DND-41 (cell line): Measurements from ENCODE around the gene NR2F1-AS1.

Experiments used
- ATAC-seq: fragments of 200-7000 bp; cut with Tn5 transposase; 3 replicates; pipeline ENCODE4 v1.9.1; 2021; ENCODE audit warnings: low read depth; ENCODE audit not compliant: insufficient read depth
- DNase-seq: peaks from one replicate; pipeline ENCODE4 v3.0.0-alpha.2; 2020
- H2AFZ ChIP-seq: 2 replicates; pipeline ENCODE4 v1.6.0; 2012; ENCODE audit warnings: low read depth, low read length
- H3K27ac ChIP-seq: 2 replicates; pipeline ENCODE4 v1.5.1; 2012; ENCODE audit warnings: low read length, inconsistent platforms
- H3K27me3 ChIP-seq: fragments of 200-600 bp; sonication (generic); 2 replicates; pipeline ENCODE4 v1.6.0; 2012; ENCODE audit warnings: low read length, mild to moderate bottlenecking, inconsistent platforms; ENCODE audit not compliant: insufficient read depth, poor library complexity
- H3K36me3 ChIP-seq: 2 replicates; pipeline ENCODE4 v1.5.1; 2012; ENCODE audit warnings: low read length, inconsistent platforms; ENCODE audit not compliant: insufficient read depth
- H3K4me1 ChIP-seq: 2 replicates; pipeline ENCODE4 v1.5.1; 2012; ENCODE audit warnings: mild to moderate bottlenecking, low read length; ENCODE audit not compliant: insufficient read depth
- H3K4me2 ChIP-seq: 2 replicates; pipeline ENCODE4 v1.6.0; 2012; ENCODE audit warnings: mild to moderate bottlenecking, moderate library complexity, low read length, inconsistent platforms; ENCODE audit not compliant: insufficient read depth
- H3K4me3 ChIP-seq, 2 experiments: fragments of 200-600 bp in 1 of 2; shearing (Covaris generic) in 1 of 2; 2 replicates each; pipeline ENCODE4 v1.5.1; 2012 to 2016; ENCODE audit warnings: inconsistent platforms in 2 of 2, low read length in 2 of 2, mild to moderate bottlenecking in 2 of 2, low read depth in 1 of 2, moderate library complexity in 1 of 2
- H3K79me2 ChIP-seq: 2 replicates; pipeline ENCODE4 v1.6.0; 2012; ENCODE audit warnings: low read length, inconsistent platforms; ENCODE audit not compliant: insufficient read depth
- H3K9ac ChIP-seq: 2 replicates; pipeline ENCODE4 v1.6.0; 2012; ENCODE audit warnings: low read depth, mild to moderate bottlenecking, inconsistent platforms, low read length, moderate library complexity
- H3K9me3 ChIP-seq: 2 replicates; pipeline ENCODE4 v1.5.1; 2012; ENCODE audit warnings: low read length, moderate library complexity, mild to moderate bottlenecking, inconsistent platforms; ENCODE audit not compliant: insufficient read depth, severe bottlenecking
- H4K20me1 ChIP-seq: 2 replicates; pipeline ENCODE4 v1.6.0; 2012; ENCODE audit warnings: low read length; ENCODE audit not compliant: insufficient read depth
- EZH2 ChIP-seq: IDR thresholded peaks from 3 replicates; pipeline ENCODE4 v1.6.1; 2012; ENCODE audit warnings: borderline replicate concordance, low read depth, mild to moderate bottlenecking, moderate library complexity, low read length, inconsistent platforms; ENCODE audit not compliant: severe bottlenecking
- TF ChIP-seq, protein P1 (sequence below): IDR thresholded peaks from 2 replicates; pipeline ENCODE4 v1.5.1; 2012; ENCODE audit warnings: borderline replicate concordance, low read length, moderate library complexity, mild to moderate bottlenecking; ENCODE audit not compliant: poor library complexity, severe bottlenecking; ENCODE audit errors: extremely low read depth

The NR2F1-AS1 gene

DNA sequence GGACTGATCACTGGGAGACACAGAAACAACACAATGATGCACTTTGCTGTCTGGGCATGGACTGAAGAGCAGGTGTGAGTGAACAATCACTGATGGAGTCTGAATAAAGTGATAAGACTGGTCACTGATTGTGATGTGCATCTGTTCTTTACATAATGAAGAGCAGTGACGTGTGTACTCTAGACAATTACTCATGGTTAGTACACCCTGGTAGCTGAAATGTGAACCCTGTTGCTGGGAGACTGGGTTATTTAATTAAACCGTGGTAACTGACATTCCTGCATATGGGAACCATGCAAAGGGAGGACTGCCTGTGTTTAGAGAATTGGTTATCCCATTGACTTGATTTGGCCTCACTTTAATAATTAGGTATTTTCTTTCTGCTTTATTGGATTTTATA lies 202.9 kb downstream of the NR2F1-AS1 start:
- Histone ChIP-seq H3K36me3 (no peaks in the 10 kb centered on the region), H3K4me3 (no peak overlapping the region), H3K79me2 (no peaks in the 10 kb centered on the region), H3K9me3 (no peaks in the 10 kb centered on the region), H2AFZ (no peak overlapping the region), H3K9ac (no peak overlapping the region), H3K27ac (no peak overlapping the region), H3K27me3 (no peaks in the 10 kb centered on the region), H3K4me2 (no peak overlapping the region), H4K20me1 (no peaks in the 10 kb centered on the region), H3K4me1 (no peaks in the 10 kb centered on the region)
- TF ChIP-seq EZH2: no peak
- TF ChIP-seq, protein P1, sequence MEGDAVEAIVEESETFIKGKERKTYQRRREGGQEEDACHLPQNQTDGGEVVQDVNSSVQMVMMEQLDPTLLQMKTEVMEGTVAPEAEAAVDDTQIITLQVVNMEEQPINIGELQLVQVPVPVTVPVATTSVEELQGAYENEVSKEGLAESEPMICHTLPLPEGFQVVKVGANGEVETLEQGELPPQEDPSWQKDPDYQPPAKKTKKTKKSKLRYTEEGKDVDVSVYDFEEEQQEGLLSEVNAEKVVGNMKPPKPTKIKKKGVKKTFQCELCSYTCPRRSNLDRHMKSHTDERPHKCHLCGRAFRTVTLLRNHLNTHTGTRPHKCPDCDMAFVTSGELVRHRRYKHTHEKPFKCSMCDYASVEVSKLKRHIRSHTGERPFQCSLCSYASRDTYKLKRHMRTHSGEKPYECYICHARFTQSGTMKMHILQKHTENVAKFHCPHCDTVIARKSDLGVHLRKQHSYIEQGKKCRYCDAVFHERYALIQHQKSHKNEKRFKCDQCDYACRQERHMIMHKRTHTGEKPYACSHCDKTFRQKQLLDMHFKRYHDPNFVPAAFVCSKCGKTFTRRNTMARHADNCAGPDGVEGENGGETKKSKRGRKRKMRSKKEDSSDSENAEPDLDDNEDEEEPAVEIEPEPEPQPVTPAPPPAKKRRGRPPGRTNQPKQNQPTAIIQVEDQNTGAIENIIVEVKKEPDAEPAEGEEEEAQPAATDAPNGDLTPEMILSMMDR: no peak
- no peak for DNase-seq
- no peak for ATAC-seq

DNA sequence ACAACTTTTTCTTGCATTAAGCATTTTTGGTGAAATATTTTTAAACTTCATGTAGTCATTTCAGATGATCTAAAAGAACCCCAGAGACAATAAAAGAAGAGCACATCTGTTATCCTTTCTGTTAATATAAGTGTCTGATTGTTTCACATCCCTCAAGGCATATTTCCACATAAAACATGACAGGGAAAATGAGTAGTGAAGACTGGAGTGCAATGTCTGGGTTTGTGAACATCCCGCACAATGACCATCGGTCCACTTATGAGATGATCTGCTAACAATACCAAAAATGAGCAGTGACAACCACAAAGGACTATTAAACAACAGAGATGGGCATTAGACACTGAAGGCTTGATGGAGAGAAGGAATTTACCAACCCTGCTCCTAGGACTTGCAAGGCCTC lies 209.1 kb downstream of the NR2F1-AS1 start:
- H3K27me3 ChIP-seq: no peaks in the 10 kb centered on the region
- no peak overlapping the region for H3K4me2 ChIP-seq
- DNase-seq (no peak), ATAC-seq (no peak)
- no peaks in the 10 kb centered on the region for H3K79me2 ChIP-seq
- H2AFZ ChIP-seq: no peak overlapping the region
- no peaks in the 10 kb centered on the region for H4K20me1 ChIP-seq
- no peaks in the 10 kb centered on the region for H3K4me1 ChIP-seq
- H3K9ac ChIP-seq: no peak overlapping the region
- H3K9me3 ChIP-seq: no peaks in the 10 kb centered on the region
- H3K36me3 ChIP-seq: no peaks in the 10 kb centered on the region
- no peak overlapping the region for H3K27ac ChIP-seq
- no peak overlapping the region for H3K4me3 ChIP-seq
- no peak for TF ChIP-seq EZH2
- TF ChIP-seq, protein P1: no peak

DNA sequence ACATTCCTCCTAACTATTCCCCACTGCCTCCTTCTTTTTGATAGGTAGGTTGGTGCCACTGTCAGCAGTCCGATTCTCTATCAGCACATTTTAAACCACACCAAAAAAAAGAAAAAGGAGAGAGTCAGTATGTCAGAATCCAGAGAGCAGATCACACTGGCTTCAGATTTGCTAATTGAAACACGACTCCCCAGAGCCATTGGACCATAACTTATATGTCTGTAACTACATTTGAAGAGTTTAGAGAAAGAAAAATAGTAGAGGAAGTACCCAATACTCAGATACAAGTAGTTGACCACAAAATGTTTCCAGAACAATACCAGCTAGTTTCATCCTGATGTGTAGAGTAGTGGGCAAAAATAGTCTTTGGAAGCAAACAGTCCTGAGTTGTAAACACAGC lies 216.6 kb downstream of the NR2F1-AS1 start:
- Histone ChIP-seq H3K9ac (no peak overlapping the region), H2AFZ (no peak overlapping the region), H3K4me1 (no peaks in the 10 kb centered on the region), H3K4me3 (no peak overlapping the region), H3K36me3 (no peaks in the 10 kb centered on the region), H3K4me2 (no peak overlapping the region), H4K20me1 (no peaks in the 10 kb centered on the region), H3K27me3 (no peaks in the 10 kb centered on the region), H3K27ac (no peak overlapping the region), H3K9me3 (no peaks in the 10 kb centered on the region), H3K79me2 (no peaks in the 10 kb centered on the region)
- DNase-seq (no peak), ATAC-seq (no peak)
- TF ChIP-seq, protein P1: no peak
- TF ChIP-seq EZH2: no peak

DNA sequence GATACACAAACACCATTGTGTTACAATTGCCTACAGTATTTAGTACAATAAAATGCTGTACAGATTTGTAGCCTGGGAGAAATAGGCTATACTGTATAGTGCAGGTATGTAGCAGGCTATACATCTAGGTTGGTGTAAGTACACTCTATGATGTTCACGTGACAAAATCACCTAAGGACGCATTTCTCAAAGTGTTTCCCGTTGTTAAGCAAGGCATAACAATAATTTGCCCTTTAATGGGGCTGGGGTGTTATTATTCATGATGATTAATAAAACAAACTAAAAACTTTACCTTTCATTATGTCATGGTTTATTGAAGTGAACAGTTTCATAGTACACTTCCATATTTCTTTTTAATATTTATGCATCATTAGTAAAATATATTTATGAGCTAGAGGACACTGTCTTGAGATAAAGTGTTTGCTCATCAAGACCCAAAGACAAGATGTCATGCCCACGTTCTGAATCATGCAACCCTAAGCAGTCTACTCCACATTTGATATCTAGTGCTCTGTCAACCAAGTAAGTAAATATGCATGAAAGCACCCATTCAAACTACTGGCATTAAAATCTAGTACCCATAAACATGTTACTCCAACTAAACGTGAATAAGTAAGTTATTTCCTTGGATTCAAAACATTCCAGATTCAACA lies 220.5 kb downstream of the NR2F1-AS1 start:
- TF ChIP-seq EZH2: no peak
- TF ChIP-seq, protein P1: no peak
- no peaks in the 10 kb centered on the region for H3K9me3 ChIP-seq
- no peak for DNase-seq
- no peaks in the 10 kb centered on the region for H3K36me3 ChIP-seq
- no peaks in the 10 kb centered on the region for H3K4me1 ChIP-seq
- no peaks in the 10 kb centered on the region for H3K27me3 ChIP-seq
- no peak overlapping the region for H3K4me2 ChIP-seq
- H3K9ac ChIP-seq: no peak overlapping the region
- no peaks in the 10 kb centered on the region for H4K20me1 ChIP-seq
- ATAC-seq: no peak
- no peak overlapping the region for H2AFZ ChIP-seq
- no peak overlapping the region for H3K27ac ChIP-seq
- no peak overlapping the region for H3K4me3 ChIP-seq
- no peaks in the 10 kb centered on the region for H3K79me2 ChIP-seq
